Stimulated activated CD4-positive, alpha-beta T cell treated with anti-CD3 and anti-CD28 coated beads, Interleukin-4, amount 100 ng/mL, for 1 hour (primary cell): ENCODE data around the gene GATD1.

Experiments used
- DNase-seq: peaks from one replicate; pipeline ENCODE4 v3.0.0-alpha.2; 2020

The GATD1 gene

GRCh38 chr11:776561-777287 is 563 bp downstream of the GATD1 start:
- DNase-seq, result no peak

- DNase-seq, result no peak
These were observed 1.1 kb downstream of the GATD1 start for GRCh38 chr11:776263-776560.

- no peak for DNase-seq
These were observed 2.3 kb downstream of the GATD1 start for GRCh38 chr11:774873-775592.

GRCh38 chr11:773830-774229 is 3.5 kb downstream of the GATD1 start:
- no peak for DNase-seq

DNA sequence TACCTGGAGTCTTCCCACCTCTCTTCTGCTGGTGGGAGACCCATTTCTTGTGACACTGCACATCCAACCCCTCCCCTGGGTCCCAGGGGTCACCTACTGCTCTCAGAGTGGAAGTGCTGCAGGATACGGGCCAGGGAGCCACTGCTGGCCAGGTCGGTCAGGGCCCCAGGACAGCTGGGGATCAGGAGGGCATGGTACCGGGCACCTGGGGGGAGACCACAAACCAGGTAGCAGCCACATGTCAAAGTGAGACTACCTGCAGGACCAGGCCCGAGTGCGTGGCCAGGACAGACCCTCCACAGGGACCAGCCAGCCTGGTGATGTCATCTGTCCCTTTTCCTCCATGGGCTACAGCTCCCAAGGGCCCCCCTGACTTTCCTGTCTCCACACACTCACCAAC is 3.9 kb downstream of the GATD1 start:
- DNase-seq, result no peak

DNA sequence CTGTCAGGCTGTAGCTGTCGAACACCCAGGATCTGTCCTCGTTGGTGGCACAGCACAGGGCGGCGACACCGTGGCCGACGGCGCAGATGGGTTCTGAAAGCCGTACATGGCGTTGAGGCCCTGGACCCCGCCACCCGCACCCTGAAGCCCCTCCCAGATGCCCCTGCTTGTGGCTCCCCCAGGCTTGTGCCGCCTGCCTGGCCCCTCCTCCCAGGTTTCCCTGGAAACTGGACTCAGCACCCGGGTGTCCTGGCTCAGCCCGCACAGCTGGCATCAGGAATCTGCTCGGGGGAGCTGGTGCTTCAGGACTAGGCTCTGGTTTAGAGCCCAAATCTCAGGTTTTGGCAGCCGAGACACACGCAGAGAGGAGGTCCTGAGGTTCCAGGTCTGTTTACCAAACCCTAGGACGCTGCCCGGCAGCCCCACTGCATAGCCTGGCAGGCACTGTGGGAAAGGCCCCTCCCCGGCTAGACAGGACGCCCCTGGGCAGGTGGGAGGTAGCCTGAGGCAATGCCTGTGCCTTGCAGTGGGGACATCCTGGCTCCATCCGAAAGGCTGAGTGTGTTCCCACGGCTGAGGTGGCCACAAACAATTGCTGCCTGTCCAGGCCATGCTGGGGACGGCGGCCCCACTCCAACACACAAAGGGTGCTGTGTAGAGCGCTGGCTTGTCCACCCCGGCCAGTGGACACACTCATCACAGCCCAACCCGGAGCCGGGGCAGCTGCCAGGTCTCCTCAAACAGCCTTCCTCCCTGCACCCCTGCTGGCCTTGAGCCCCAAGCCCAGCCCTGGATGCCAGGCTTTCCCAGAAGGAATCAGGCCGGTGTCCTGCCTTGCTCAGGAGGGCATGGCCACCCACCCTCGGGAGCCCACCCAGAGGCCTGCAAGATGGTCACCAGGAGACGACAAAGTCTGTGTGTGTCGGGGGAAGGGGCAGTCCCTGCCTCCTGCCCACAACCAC is 4.6 kb downstream of the GATD1 start:
- DNase-seq, result no peak

GRCh38 chr11:771617-772204 is 5.6 kb downstream of the GATD1 start:
- DNase-seq, result no peak

- DNase-seq, result no peak
These were observed 6.4 kb downstream of the GATD1 start for GRCh38 chr11:770642-771616.

DNA sequence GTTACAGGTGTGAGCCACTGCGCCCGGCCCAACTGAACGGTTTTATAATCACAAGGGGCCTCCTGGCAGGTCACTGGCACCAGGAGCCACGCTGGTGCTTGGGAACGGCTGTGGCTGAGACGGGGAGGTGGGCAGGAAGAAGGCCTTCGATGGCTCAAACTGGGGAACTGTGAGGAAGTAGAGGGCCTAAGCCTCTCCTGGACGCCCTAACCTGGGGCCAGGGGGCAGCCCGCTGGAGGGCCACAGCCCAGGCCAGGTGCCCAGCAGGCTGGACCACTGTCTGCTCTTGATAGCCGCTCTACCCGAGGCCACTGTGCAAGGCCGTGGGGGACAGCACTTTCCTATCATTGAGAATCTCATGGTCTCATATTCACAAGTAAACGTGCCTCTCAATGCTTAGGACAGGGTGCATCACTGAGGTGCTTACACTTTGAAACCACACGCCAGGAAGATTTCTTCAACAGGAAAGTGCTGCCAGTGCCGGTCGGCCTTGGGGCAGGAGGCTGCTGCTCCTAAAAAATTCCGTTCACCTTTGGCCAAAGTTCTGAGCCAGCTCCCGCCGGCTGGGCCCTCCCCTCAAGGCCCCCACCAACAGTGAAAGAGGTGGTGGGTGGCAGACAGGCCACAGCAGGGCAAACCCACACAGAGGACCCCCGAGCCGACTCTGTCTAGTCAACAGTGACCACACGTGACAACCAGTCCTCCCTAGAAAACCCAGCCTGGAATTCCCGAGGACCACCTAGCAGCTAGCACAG is 7.2 kb downstream of the GATD1 start:
- DNase-seq, result no peak

DNA sequence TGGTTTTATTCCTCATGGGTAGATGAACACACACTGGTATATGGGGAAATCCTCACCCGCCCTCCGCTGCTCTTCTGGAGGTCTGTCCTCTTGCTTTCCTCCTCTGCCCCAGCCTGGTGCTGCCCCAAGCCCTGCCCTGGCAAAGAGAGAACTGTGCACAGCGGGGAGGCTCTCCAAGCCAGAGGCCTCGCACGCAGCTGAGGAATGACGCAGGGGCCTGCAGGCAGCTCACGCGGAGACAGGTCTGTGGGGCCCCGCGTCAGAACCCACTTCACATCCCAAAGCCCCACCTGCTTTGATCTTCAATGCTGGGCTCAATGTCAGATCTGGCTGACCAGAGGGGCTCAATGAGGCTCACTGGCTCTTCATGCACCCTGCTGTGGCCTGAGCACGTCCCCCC is 10.0 kb downstream of the GATD1 start:
- DNase-seq, result no peak

GRCh38 chr11:766936-767210 is 10.4 kb downstream of the GATD1 start:
- DNase-seq, result no peak

GRCh38 chr11:766106-766935 is 11.0 kb downstream of the GATD1 start:
- DNase-seq, result no peak

DNA sequence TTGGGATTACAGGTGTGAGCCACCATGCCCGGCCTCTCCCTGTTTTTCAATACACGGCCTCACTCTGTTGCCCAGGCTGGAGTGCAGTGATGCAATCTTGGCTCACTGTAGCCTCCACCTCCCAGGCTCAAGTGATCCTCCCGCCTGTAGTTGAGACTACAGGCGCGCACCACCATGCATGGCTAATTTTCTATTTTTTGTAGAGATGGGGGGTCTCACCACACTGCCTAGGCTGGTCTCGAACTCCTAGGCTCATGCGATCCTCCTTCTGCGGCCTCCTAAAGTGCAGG is 11.5 kb downstream of the GATD1 start:
- no peak for DNase-seq

- peak; percentile 64 for DNase-seq
These were observed 12.1 kb downstream of the GATD1 start for GRCh38 chr11:765025-765801.

GRCh38 chr11:764322-765024 is 12.8 kb downstream of the GATD1 start:
- DNase-seq, result no peak

GRCh38 chr11:763549-764321 is 13.6 kb downstream of the GATD1 start:
- no peak for DNase-seq

DNA sequence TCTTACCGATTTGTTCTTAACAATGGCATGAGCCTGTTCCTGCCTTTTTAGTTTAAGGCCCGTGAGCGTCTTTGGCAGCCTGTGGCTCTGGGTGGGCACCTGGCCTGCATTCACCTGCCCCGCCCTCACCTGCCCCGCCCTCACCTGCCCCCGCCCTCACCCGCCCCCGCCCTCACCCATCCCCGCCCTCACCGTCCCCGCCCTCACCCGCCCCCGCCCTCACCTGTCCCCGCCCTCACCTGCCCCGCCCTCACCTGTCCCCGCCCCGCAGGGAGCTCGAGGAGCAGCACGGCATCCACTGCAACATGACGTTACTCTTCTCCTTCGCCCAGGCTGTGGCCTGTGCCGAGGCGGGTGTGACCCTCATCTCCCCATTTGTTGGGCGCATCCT is 14.2 kb downstream of the GATD1 start:
- no peak for DNase-seq

- no peak for DNase-seq
These were observed 14.7 kb downstream of the GATD1 start for GRCh38 chr11:762421-763072.
